ENCODE measurements around the gene ABHD11. TPM values are rescaled to one million over a fixed set of nuclear protein-coding genes. Genes with fewer than 3 reads are reported as not detected.
A peak's percentile ranks its signal among the peaks of the same experiment; 100 is the strongest.
"Not testable (repeated sequence)": the region's sequence is repeated elsewhere in the genome, so short reads cannot be mapped to it uniquely, and the experiment has no call there.

The ABHD11 gene
- total RNA-seq, 1 donor from 2014 or later = 21.1 TPM

DNA sequence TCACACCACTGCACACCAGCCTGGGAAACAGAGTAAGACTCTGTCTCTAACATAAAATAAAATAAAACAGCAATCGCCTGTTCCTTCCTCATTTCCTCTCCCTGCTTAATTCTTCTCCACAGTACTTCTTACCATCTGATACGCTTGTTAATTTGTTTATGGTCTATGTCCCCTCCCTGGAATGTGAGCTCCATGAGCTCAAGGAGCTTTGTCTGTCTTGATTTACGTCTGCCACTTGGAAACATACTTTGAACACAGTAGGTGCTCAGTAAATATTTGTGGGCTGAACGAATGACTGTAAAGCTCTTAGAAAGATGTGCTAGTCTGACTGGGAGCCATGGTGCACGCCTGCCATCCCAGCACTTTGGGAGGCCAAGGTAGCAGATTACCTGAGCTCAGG is 10.1 kb downstream of the ABHD11 start:
- Histone ChIP-seq H3K36me3 (no peaks in the 10 kb centered on the region), H3K27me3 (ENCODE audit: low read depth) (peaks cover 9% of the 10 kb centered on the region), H3K4me1 (no peaks in the 10 kb centered on the region), H3K9me3 (no peaks in the 10 kb centered on the region), H3K4me3 (no peak overlapping the region), H3K27ac (no peak overlapping the region)
- TF ChIP-seq, protein P1, sequence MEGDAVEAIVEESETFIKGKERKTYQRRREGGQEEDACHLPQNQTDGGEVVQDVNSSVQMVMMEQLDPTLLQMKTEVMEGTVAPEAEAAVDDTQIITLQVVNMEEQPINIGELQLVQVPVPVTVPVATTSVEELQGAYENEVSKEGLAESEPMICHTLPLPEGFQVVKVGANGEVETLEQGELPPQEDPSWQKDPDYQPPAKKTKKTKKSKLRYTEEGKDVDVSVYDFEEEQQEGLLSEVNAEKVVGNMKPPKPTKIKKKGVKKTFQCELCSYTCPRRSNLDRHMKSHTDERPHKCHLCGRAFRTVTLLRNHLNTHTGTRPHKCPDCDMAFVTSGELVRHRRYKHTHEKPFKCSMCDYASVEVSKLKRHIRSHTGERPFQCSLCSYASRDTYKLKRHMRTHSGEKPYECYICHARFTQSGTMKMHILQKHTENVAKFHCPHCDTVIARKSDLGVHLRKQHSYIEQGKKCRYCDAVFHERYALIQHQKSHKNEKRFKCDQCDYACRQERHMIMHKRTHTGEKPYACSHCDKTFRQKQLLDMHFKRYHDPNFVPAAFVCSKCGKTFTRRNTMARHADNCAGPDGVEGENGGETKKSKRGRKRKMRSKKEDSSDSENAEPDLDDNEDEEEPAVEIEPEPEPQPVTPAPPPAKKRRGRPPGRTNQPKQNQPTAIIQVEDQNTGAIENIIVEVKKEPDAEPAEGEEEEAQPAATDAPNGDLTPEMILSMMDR (IDR thresholded peaks at IDR 0.05) = no peak
- ATAC-seq (no peak), DNase-seq (no peak)
- intact Hi-C loops (cut with DNase I) = loop anchor here (10.0 kb wide), 1 partner anchor 124 kb away; no protein-coding TSS in a partner anchor

DNA sequence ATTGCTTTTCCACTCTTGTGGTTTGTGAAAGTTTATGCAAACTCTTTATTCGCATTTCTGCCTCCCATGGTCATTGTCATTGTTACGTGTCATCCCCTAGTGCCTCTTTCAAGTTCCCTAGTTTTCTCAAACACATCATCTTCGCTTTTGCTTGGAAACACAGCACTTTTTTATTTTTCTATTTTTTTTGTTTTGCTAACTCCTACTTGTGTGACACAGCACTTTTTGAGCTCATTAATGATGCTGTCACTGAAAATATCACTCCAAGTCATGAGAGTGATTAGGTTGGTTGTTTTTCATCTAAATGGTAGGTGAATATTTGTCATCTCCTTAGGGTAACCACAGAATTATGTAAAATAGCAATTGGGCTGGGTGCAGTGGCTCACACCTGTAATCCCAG is 10.7 kb downstream of the ABHD11 start:
- TF ChIP-seq, protein P1 (IDR thresholded peaks at IDR 0.05) = no peak
- Histone ChIP-seq H3K27me3 (ENCODE audit: low read depth) (peaks cover 9% of the 10 kb centered on the region), H3K4me1 (no peaks in the 10 kb centered on the region), H3K9me3 (no peaks in the 10 kb centered on the region), H3K27ac (no peak overlapping the region), H3K36me3 (no peaks in the 10 kb centered on the region), H3K4me3 (no peak overlapping the region)
- ATAC-seq (no peak), DNase-seq (no peak)
- intact Hi-C loops (cut with DNase I) = loop anchor here (10.0 kb wide), 1 partner anchor 123 kb away; no protein-coding TSS in a partner anchor

DNA sequence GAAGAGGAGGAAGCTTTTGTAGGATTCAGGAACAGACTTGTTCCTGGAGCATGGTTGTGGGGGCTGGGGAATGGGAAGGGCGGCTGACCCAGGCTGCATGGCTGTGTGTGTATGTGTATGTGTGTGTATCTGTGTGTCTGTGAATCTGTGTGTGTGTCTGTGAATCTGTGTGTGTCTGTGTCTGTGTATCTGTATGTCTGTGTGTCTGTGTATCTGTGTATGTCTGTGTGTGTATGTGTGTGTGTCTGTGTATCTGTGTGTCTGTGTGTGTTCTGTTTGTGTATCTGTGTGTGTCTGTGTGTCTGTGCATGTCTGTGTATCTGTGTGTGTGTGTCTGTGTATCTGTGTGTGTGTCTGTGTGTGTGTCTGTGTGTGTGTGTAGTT is 12.5 kb downstream of the ABHD11 start:
- Histone ChIP-seq H3K27me3 (ENCODE audit: low read depth) (peaks cover 9% of the 10 kb centered on the region), H3K27ac (no peak overlapping the region), H3K4me3 (no peak overlapping the region), H3K9me3 (no peaks in the 10 kb centered on the region), H3K4me1 (no peaks in the 10 kb centered on the region), H3K36me3 (no peaks in the 10 kb centered on the region)
- intact Hi-C loops (cut with DNase I) = loop anchor here (10.0 kb wide), 1 partner anchor 121 kb away; no protein-coding TSS in a partner anchor
- DNase-seq = no peak
- TF ChIP-seq, protein P1 (IDR thresholded peaks at IDR 0.05) = no peak
- ATAC-seq = peak; percentile 20 to 30

DNA sequence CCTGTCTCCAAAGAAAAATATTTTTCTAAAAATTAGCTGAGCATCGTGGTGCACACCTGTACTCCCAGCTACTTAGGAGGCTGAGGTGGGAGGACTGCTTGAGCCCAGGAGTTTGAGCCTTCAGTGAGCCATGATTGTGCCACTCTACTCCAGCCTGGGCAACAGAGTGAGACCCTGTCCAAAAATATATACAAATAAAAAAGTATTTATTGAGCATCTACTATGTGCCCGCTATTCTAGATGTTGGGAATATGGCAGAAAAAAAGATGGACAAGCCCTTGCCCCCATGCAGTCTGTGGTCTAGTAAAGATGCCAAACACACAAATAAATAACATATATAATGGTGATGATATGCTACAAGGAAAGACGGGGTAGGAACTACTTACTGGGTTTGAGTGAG is 14.8 kb downstream of the ABHD11 start:
- peaks cover 9% of the 10 kb centered on the region for H3K27me3 ChIP-seq (ENCODE audit: low read depth)
- TF ChIP-seq, protein P1 (IDR thresholded peaks at IDR 0.05) = no peak
- intact Hi-C loops (cut with DNase I) = loop anchor here (10.0 kb wide), 1 partner anchor 119 kb away; no protein-coding TSS in a partner anchor
- H3K4me1 ChIP-seq = peaks cover 4% of the 10 kb centered on the region
- H3K4me3 ChIP-seq = no peak overlapping the region
- no peak for DNase-seq
- no peaks in the 10 kb centered on the region for H3K36me3 ChIP-seq
- no peak for ATAC-seq
- no peaks in the 10 kb centered on the region for H3K9me3 ChIP-seq
- no peak overlapping the region for H3K27ac ChIP-seq

DNA sequence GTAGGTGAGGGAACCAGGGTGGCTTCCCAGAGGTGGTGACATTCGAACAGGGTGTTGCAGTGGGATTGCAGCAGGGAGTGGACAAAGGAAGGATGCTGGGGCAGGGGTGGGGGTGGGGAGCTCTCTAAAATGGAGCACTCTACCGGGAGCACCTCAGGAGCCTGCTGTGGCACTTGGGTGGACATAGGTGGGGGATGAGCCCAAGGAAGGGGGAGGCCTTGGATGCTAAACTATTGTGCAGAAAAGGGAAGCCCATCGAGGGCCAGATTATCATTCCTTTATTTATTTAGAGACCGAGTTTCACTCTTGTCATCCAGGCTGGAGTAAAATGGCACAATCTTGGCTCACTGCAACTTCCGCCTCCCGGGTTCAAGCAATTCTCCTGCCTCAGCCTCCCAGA is 15.8 kb downstream of the ABHD11 start:
- Histone ChIP-seq H3K4me1 (peaks cover 15% of the 10 kb centered on the region), H3K4me3 (no peak overlapping the region), H3K27me3 (ENCODE audit: low read depth) (peaks cover 9% of the 10 kb centered on the region), H3K9me3 (no peaks in the 10 kb centered on the region), H3K27ac (no peak overlapping the region), H3K36me3 (no peaks in the 10 kb centered on the region)
- ATAC-seq (no peak), DNase-seq (no peak)
- TF ChIP-seq, protein P1 (IDR thresholded peaks at IDR 0.05) = no peak
- intact Hi-C loops (cut with DNase I) = loop anchor here (10.0 kb wide), 1 partner anchor 118 kb away; no protein-coding TSS in a partner anchor

DNA sequence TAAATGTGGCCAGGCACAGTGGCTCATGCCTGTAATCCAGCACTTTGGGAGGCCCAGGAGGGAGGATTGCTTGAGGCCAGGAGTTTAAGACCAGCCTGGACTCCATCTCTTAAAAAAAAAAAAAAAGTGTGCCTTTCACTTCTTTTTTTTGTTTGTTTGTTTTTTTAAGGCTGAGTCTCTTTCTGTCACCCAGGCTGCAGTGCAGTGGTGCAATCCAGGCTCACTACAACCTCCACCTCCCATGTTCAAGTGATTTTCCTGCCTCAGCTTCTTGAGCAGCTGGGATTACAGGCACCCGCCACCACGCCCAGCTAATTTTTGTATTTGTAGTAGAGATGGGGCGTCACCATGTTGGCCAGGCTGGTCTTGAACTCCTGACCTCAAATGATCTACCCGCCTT is 16.4 kb downstream of the ABHD11 start:
- ATAC-seq; DNase-seq; H3K36me3 ChIP-seq; H3K9me3 ChIP-seq; H3K4me3 ChIP-seq; H3K27me3 ChIP-seq (ENCODE audit: low read depth); H3K27ac ChIP-seq: not testable (repeated sequence)
- H3K4me1 ChIP-seq = peaks cover 21% of the 10 kb centered on the region
- intact Hi-C loops (cut with DNase I) = loop anchor here (10.0 kb wide), 1 partner anchor 117 kb away; no protein-coding TSS in a partner anchor
